A549 (cell line): ENCODE measurements around the gene REPS2. TPM values are rescaled to one million over a fixed set of nuclear protein-coding genes. Genes with fewer than 3 reads are reported as not detected.

Experiments
- ATAC-seq, 2 experiments: fragments of 200-7000 bp in 1 of 2; fragments of >200 bp in 1 of 2; cut with Nextera tagmentation in 1 of 2; cut with Tn5 transposase in 1 of 2; 3 replicates each; pipeline versions ENCODE4 v1.8.0 to v1.9.1; 2018 to 2020; ENCODE audit warnings: mild to moderate bottlenecking in 1 of 2, moderate library complexity in 1 of 2
- CTCF ChIA-PET: fragments of 300-600 bp; sonication (Branson Sonifier 250); formaldehyde crosslinking; extraction: SDS; loops from one replicate; lab custom pipeline; 2021; ENCODE audit warnings: antibody characterized with exemption, inconsistent platforms; lab: Yijun Ruan, JAX
- POLR2A ChIA-PET: fragments of 350-600 bp; formaldehyde crosslinking; extraction: SDS; loops from one replicate; lab custom pipeline; 2021; ENCODE audit warnings: antibody characterized with exemption, inconsistent platforms; lab: Yijun Ruan, JAX
- DNase-seq, 2 experiments: peaks; one replicate each; pipeline versions ENCODE4 v3.0.0 to v3.0.0-alpha.2; 2011 to 2016; ENCODE audit warnings: low read depth in 1 of 2, low spot score in 1 of 2
- FAIRE-seq: peaks from 2 replicates; lab custom pipeline; 2011; peaks lifted over from hg19 to GRCh38; lab: Jason Lieb, UNC
- H3K27ac ChIP-seq, 2 experiments: fragments of >200 bp; sonication (Bioruptor Twin); formaldehyde crosslinking; 3 replicates each; pipeline ENCODE4 v1.5.1; 2016 to 2017
- H3K4me1 ChIP-seq: fragments of >200 bp; sonication (Bioruptor Twin); formaldehyde crosslinking; 3 replicates; pipeline ENCODE4 v1.6.1; 2016
- H3K4me2 ChIP-seq: fragments of >200 bp; sonication (Bioruptor Twin); formaldehyde crosslinking; 3 replicates; pipeline ENCODE4 v1.6.1; 2016
- H3K4me3 ChIP-seq: fragments of >200 bp; sonication (Bioruptor Twin); formaldehyde crosslinking; 3 replicates; pipeline ENCODE4 v1.5.1; 2016
- H3K9me3 ChIP-seq: fragments of >200 bp; sonication (Bioruptor Twin); formaldehyde crosslinking; 3 replicates; pipeline ENCODE4 v1.6.1; 2016
- CBX2 ChIP-seq: fragments of 200-600 bp; sonication (generic); IDR thresholded peaks from 2 replicates; pipeline ENCODE4 v1.6.1; 2016; ENCODE audit warnings: low read depth, mild to moderate bottlenecking, borderline replicate concordance
- FOXS1 ChIP-seq: fragments of 250-450 bp; sonication (Bioruptor Pico); IDR thresholded peaks from 2 replicates; pipeline ENCODE4 v1.5.0; 2020; ENCODE audit warnings: mild to moderate bottlenecking, moderate library complexity
- GATA3 ChIP-seq: IDR thresholded peaks from 2 replicates; pipeline ENCODE4 v1.6.1; 2012; ENCODE audit warnings: borderline replicate concordance
- HDAC2 ChIP-seq: fragments of 200-600 bp; sonication (generic); IDR thresholded peaks from 2 replicates; pipeline ENCODE4 v1.6.1; 2016
- HOXB13 ChIP-seq: fragments of 250-450 bp; sonication (Bioruptor Pico); IDR thresholded peaks from 2 replicates; pipeline ENCODE4 v1.5.0; 2020; ENCODE audit warnings: low read depth, mild to moderate bottlenecking, moderate library complexity
- JUN ChIP-seq, 2 experiments: fragments of >200 bp; sonication (Bioruptor Twin); formaldehyde crosslinking; IDR thresholded peaks; 2 replicates in 1 of 2; 3 replicates in 1 of 2; pipeline ENCODE4 v1.6.1; 2016 to 2017
- JUNB ChIP-seq: fragments of >200 bp; sonication (Bioruptor Twin); formaldehyde crosslinking; IDR thresholded peaks from 2 replicates; pipeline ENCODE4 v1.6.1; 2016
- KDM5A ChIP-seq: fragments of 200-600 bp; sonication (generic); IDR thresholded peaks from 2 replicates; pipeline ENCODE4 v1.6.1; 2016; ENCODE audit warnings: antibody characterized with exemption, mild to moderate bottlenecking
- MAZ ChIP-seq: fragments of 150-350 bp; IDR thresholded peaks from 2 replicates; pipeline ENCODE4 v1.6.1; 2014; ENCODE audit warnings: antibody characterized with exemption, low read depth, low read length, borderline replicate concordance
- NPAS2 ChIP-seq: fragments of 250-450 bp; sonication (Bioruptor Pico); IDR thresholded peaks from 2 replicates; pipeline ENCODE4 v1.8.0; 2022; ENCODE audit warnings: mild to moderate bottlenecking, moderate library complexity, borderline replicate concordance
- PHF8 ChIP-seq: fragments of 200-600 bp; sonication (generic); IDR thresholded peaks from 2 replicates; pipeline ENCODE4 v1.6.1; 2016; ENCODE audit warnings: low read depth, mild to moderate bottlenecking, antibody characterized with exemption, moderate library complexity, borderline replicate concordance
- POLR2A ChIP-seq: IDR thresholded peaks from 2 replicates; pipeline ENCODE4 v1.6.1; 2012; ENCODE audit warnings: mild to moderate bottlenecking, low read length
- RAD21 ChIP-seq, 2 experiments: fragments of >200 bp in 1 of 2; sonication (Bioruptor Twin) in 1 of 2; formaldehyde crosslinking in 1 of 2; IDR thresholded peaks in 1 of 2; conservative IDR thresholded peaks in 1 of 2; 2 replicates in 1 of 2; 3 replicates in 1 of 2; pipeline ENCODE4 v1.6.1; 2012 to 2018; ENCODE audit warnings: inconsistent platforms in 1 of 2
- SMC3 ChIP-seq: fragments of >200 bp; sonication (Bioruptor Twin); formaldehyde crosslinking; IDR thresholded peaks from 3 replicates; pipeline ENCODE4 v1.6.1; 2018; ENCODE audit warnings: inconsistent platforms
- TFCP2L1 ChIP-seq: fragments of 250-450 bp; sonication (Bioruptor Pico); IDR thresholded peaks from 2 replicates; pipeline ENCODE4 v1.5.0; 2021; ENCODE audit warnings: mild to moderate bottlenecking
- TP53 ChIP-seq: fragments of 250-450 bp; sonication (Bioruptor Pico); IDR thresholded peaks from 2 replicates; pipeline ENCODE4 v1.5.0; 2021; ENCODE audit warnings: mild to moderate bottlenecking, moderate library complexity
- ZC3H11A ChIP-seq: fragments of 450-650 bp; IDR thresholded peaks from 2 replicates; pipeline ENCODE4 v1.6.1; 2014; ENCODE audit warnings: antibody characterized with exemption, mild to moderate bottlenecking
- ZSCAN20 ChIP-seq: fragments of 250-450 bp; sonication (Bioruptor Pico); IDR thresholded peaks from 2 replicates; pipeline ENCODE4 v1.8.0; 2022; ENCODE audit warnings: mild to moderate bottlenecking, moderate library complexity
- WGBS: methylation state at CpG from one replicate; pipeline ENCODE4 v1.1.6; 2017; ENCODE audit errors: missing lambda C conversion rate; 5-methylcytosine and 5-hydroxymethylcytosine counted together
- polyA plus RNA-seq, 4 experiments: library from polyadenylated mRNA; depleted of rRNA in 3 of 4; stranded (reverse); fragments of >200 nt; fragmentation: RNase III in 1 of 4; extraction: RNeasy Plus Mini Kit Qiagen cat#74134 plus additional on column Dnase treatment in 1 of 4; gene quantifications; 2 replicates in 3 of 4; 3 replicates in 1 of 4; pipeline ENCODE4 v1.2.3, GENCODE V29; 2011 to 2017
- TF ChIP-seq, protein P1 (sequence below): IDR thresholded peaks from 2 replicates; pipeline ENCODE4 v1.6.1; 2012; ENCODE audit warnings: low read depth, borderline replicate concordance
- TF ChIP-seq, protein P2 (sequence below): fragments of >200 bp; sonication (Bioruptor Twin); formaldehyde crosslinking; IDR thresholded peaks from 3 replicates; pipeline ENCODE4 v1.6.1; 2016
- TF ChIP-seq, protein P3 (sequence below): fragments of >200 bp; sonication (Bioruptor Twin); formaldehyde crosslinking; IDR thresholded peaks from 3 replicates; pipeline ENCODE4 v1.5.1; 2016
- TF ChIP-seq, protein P4 (sequence below): fragments of 250-450 bp; sonication (Bioruptor Pico); IDR thresholded peaks from 2 replicates; pipeline ENCODE4 v1.5.0; 2021; ENCODE audit warnings: mild to moderate bottlenecking, moderate library complexity, borderline replicate concordance
- TF ChIP-seq, protein P5 (sequence below): fragments of 150-350 bp; IDR thresholded peaks from 2 replicates; pipeline ENCODE4 v1.6.1; 2014; ENCODE audit warnings: low read depth, mild to moderate bottlenecking, low read length

The REPS2 gene
- polyA plus RNA-seq, 2 of the 4 experiments (the other 2 are of a cell fraction): 0.17 to 0.76 TPM

DNA sequence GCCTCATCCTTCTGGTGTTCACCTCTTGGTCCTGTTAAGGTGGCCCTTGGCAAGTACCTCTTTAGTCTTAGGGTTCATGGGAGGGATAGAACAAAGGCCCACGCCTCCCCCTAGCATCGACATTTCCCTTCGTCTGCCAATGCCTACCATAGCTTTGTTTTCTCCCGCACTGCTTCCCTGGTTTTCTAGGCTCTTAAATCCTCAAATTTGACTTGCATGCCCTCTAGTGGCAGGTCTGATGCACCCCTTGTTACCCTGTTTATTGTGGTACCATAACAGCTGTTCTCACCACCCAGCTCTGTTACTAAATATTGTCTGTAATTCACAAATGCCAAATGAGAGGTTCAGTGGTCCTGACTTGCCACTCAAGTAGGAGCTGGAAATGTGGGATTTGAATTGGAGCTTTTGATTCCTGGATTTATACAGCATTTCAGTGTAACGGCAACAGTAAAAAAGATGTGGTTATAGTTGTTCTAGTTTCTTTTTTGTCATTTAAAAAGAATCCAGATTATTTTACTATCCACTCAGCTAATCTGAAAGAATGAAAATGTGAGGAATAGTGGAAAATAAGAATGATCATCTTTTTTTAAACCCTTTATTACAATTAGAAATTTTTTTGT, 100.1 kb downstream of the REPS2 start:
- Histone ChIP-seq H3K4me1 (no peaks in the 10 kb centered on the region), H3K4me2 (peak overlapping the region; percentile 36; the same call in 2 of the 3 replicates), H3K4me3 (no peak overlapping the region), H3K9me3 (no peaks in the 10 kb centered on the region), H3K27ac (no peak overlapping the region)
- DNase-seq (peak; percentile 29 to 77), FAIRE-seq (peak; percentile 99), ATAC-seq (peak; percentile 97 to 98)
- TF ChIP-seq PHF8: no peak
- no peak for TF ChIP-seq KDM5A
- TF ChIP-seq, protein P1, sequence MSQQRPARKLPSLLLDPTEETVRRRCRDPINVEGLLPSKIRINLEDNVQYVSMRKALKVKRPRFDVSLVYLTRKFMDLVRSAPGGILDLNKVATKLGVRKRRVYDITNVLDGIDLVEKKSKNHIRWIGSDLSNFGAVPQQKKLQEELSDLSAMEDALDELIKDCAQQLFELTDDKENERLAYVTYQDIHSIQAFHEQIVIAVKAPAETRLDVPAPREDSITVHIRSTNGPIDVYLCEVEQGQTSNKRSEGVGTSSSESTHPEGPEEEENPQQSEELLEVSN: no peak
- TF ChIP-seq CBX2: no peak
- peak; percentile 75 for TF ChIP-seq SMC3
- no peak for TF ChIP-seq FOXS1 (CRISPR knock-in tag)
- TF ChIP-seq, protein P2, sequence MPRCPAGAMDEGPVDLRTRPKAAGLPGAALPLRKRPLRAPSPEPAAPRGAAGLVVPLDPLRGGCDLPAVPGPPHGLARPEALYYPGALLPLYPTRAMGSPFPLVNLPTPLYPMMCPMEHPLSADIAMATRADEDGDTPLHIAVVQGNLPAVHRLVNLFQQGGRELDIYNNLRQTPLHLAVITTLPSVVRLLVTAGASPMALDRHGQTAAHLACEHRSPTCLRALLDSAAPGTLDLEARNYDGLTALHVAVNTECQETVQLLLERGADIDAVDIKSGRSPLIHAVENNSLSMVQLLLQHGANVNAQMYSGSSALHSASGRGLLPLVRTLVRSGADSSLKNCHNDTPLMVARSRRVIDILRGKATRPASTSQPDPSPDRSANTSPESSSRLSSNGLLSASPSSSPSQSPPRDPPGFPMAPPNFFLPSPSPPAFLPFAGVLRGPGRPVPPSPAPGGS: no peak
- TF ChIP-seq ZC3H11A: no peak
- TF ChIP-seq, protein P3, sequence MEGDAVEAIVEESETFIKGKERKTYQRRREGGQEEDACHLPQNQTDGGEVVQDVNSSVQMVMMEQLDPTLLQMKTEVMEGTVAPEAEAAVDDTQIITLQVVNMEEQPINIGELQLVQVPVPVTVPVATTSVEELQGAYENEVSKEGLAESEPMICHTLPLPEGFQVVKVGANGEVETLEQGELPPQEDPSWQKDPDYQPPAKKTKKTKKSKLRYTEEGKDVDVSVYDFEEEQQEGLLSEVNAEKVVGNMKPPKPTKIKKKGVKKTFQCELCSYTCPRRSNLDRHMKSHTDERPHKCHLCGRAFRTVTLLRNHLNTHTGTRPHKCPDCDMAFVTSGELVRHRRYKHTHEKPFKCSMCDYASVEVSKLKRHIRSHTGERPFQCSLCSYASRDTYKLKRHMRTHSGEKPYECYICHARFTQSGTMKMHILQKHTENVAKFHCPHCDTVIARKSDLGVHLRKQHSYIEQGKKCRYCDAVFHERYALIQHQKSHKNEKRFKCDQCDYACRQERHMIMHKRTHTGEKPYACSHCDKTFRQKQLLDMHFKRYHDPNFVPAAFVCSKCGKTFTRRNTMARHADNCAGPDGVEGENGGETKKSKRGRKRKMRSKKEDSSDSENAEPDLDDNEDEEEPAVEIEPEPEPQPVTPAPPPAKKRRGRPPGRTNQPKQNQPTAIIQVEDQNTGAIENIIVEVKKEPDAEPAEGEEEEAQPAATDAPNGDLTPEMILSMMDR: peak; percentile 70
- TF ChIP-seq RAD21 (conservative IDR thresholded peaks at IDR 0.05 in 1 of 2, IDR thresholded peaks at IDR 0.05 in 1 of 2): peak; percentile 78 to 85
- TF ChIP-seq, protein P4, sequence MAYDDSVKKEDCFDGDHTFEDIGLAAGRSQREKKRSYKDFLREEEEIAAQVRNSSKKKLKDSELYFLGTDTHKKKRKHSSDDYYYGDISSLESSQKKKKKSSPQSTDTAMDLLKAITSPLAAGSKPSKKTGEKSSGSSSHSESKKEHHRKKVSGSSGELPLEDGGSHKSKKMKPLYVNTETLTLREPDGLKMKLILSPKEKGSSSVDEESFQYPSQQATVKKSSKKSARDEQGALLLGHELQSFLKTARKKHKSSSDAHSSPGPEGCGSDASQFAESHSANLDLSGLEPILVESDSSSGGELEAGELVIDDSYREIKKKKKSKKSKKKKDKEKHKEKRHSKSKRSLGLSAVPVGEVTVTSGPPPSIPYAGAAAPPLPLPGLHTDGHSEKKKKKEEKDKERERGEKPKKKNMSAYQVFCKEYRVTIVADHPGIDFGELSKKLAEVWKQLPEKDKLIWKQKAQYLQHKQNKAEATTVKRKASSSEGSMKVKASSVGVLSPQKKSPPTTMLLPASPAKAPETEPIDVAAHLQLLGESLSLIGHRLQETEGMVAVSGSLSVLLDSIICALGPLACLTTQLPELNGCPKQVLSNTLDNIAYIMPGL (CRISPR knock-in tag): no peak
- TF ChIP-seq, protein P5, sequence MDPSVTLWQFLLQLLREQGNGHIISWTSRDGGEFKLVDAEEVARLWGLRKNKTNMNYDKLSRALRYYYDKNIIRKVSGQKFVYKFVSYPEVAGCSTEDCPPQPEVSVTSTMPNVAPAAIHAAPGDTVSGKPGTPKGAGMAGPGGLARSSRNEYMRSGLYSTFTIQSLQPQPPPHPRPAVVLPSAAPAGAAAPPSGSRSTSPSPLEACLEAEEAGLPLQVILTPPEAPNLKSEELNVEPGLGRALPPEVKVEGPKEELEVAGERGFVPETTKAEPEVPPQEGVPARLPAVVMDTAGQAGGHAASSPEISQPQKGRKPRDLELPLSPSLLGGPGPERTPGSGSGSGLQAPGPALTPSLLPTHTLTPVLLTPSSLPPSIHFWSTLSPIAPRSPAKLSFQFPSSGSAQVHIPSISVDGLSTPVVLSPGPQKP: no peak
- no peak for TF ChIP-seq JUN (IDR thresholded peaks at IDR 0.05)
- TF ChIP-seq HOXB13 (CRISPR knock-in tag): no peak
- no peak for TF ChIP-seq ZSCAN20 (CRISPR knock-in tag)
- no peak for TF ChIP-seq GATA3
- TF ChIP-seq NPAS2 (CRISPR knock-in tag): no peak
- TF ChIP-seq TP53 (CRISPR knock-in tag): no peak
- no peak for TF ChIP-seq MAZ
- TF ChIP-seq JUNB: no peak
- TF ChIP-seq POLR2A: no peak
- TF ChIP-seq HDAC2: no peak
- no peak for TF ChIP-seq TFCP2L1 (CRISPR knock-in tag)
- ChIA-PET POLR2A (interaction anchor here (0.7 to 1.4 kb wide), 2 partner anchors 164 to 216 kb away, joined by 3 to 14 read pairs; no protein-coding TSS in a partner anchor), CTCF (interaction anchor here (0.5 to 9.6 kb wide), 50 partner anchors 10 to 694 kb away, joined by 3 to 161 read pairs (median 4); partner anchors contain the start of gene REPS2)
- WGBS: 5% methylated on average over 5 of the region's 5 CpGs
